GM12891 (cell line): Measurements from ENCODE around the gene ASNS.

Experiments used
- POLR2A ChIP-seq: IDR thresholded peaks from 2 replicates; pipeline ENCODE4 v1.6.1; 2011; ENCODE audit warnings: low read depth, low read length, control low read depth
- POLR2AphosphoS5 ChIP-seq: IDR thresholded peaks from 2 replicates; pipeline ENCODE4 v1.6.1; 2011; ENCODE audit warnings: low read depth, low read length, control low read depth
- SPI1 ChIP-seq: IDR thresholded peaks from 2 replicates; pipeline ENCODE4 v1.6.1; 2011; ENCODE audit warnings: low read depth, low read length, control low read depth
- TAF1 ChIP-seq: IDR thresholded peaks from 2 replicates; pipeline ENCODE4 v1.6.1; 2011; ENCODE audit warnings: low read depth, low read length, control low read depth

GRCh38 chr7:97868788-97869187 is 3.4 kb downstream of the ASNS start:
- no peak for TF ChIP-seq POLR2A
- no peak for TF ChIP-seq POLR2AphosphoS5
- TF ChIP-seq TAF1 = no peak
- no peak for TF ChIP-seq SPI1
